DOHH2 (cell line): ENCODE measurements around the gene SPACA9.

Source experiments
- H3F3A ChIP-seq: fragments of 200-600 bp; sonication (generic), shearing (Covaris generic); 2 replicates; pipeline ENCODE4 v1.6.0; 2016; ENCODE audit warnings: antibody characterized with exemption, mild to moderate bottlenecking; ENCODE audit not compliant: control insufficient read depth, insufficient read depth
- H3K27ac ChIP-seq: fragments of 200-600 bp; sonication (generic); 2 replicates; pipeline ENCODE4 v1.5.1; 2014; ENCODE audit warnings: low read depth, mild to moderate bottlenecking, low read length, moderate library complexity
- H3K27me3 ChIP-seq: fragments of 200-600 bp; sonication (generic); 2 replicates; pipeline ENCODE4 v1.6.1; 2014; ENCODE audit warnings: mild to moderate bottlenecking, low read length, mixed read lengths; ENCODE audit not compliant: control insufficient read depth
- H3K36me3 ChIP-seq: fragments of 200-600 bp; sonication (generic); 2 replicates; pipeline ENCODE4 v1.6.1; 2014; ENCODE audit warnings: mild to moderate bottlenecking, low read length, moderate library complexity, mixed read lengths; ENCODE audit not compliant: control insufficient read depth
- H3K4me1 ChIP-seq: fragments of 200-600 bp; sonication (generic); 2 replicates; pipeline ENCODE4 v1.6.1; 2014; ENCODE audit warnings: mild to moderate bottlenecking, low read length, mixed read lengths; ENCODE audit not compliant: control insufficient read depth
- H3K4me2 ChIP-seq: fragments of 200-600 bp; sonication (generic); 2 replicates; pipeline ENCODE4 v1.6.0; 2014; ENCODE audit warnings: mild to moderate bottlenecking, low read length, moderate library complexity
- H3K4me3 ChIP-seq: fragments of 200-600 bp; sonication (generic); 2 replicates; pipeline ENCODE4 v1.5.1; 2014; ENCODE audit warnings: mild to moderate bottlenecking, low read length, mixed read lengths
- H3K79me2 ChIP-seq: fragments of 200-600 bp; sonication (generic); 2 replicates; pipeline ENCODE4 v1.6.1; 2014; ENCODE audit warnings: mild to moderate bottlenecking, low read length, mixed read lengths; ENCODE audit not compliant: control insufficient read depth
- H3K9me2 ChIP-seq: fragments of 200-600 bp; sonication (generic); replicated peaks from 2 replicates; pipeline ENCODE4 v1.6.1; 2014; ENCODE audit warnings: mild to moderate bottlenecking, low read length, mixed read lengths; ENCODE audit not compliant: control insufficient read depth
- H3K9me3 ChIP-seq: fragments of 200-600 bp; sonication (generic); 2 replicates; pipeline ENCODE4 v1.6.1; 2014; ENCODE audit warnings: antibody characterized with exemption, low read length, mixed read lengths; ENCODE audit not compliant: control insufficient read depth, insufficient read depth
- H4K20me1 ChIP-seq: fragments of 200-600 bp; sonication (generic); 2 replicates; pipeline ENCODE4 v1.6.0; 2014; ENCODE audit warnings: low read depth, mild to moderate bottlenecking, antibody characterized with exemption, low read length, moderate library complexity; ENCODE audit not compliant: control insufficient read depth, insufficient read depth
- EZH2phosphoT487 ChIP-seq: fragments of 200-600 bp; sonication (generic); IDR thresholded peaks from 2 replicates; pipeline ENCODE4 v1.6.1; 2017; ENCODE audit warnings: borderline replicate concordance, mild to moderate bottlenecking, antibody characterized with exemption, low read length, moderate library complexity, mixed read lengths
- TF ChIP-seq, protein P1 (sequence below): fragments of 200-600 bp; sonication (generic); IDR thresholded peaks from one replicate; pipeline ENCODE4 v1.5.1; 2014; ENCODE audit warnings: antibody characterized with exemption, mild to moderate bottlenecking, low read depth, low read length; ENCODE audit not compliant: poor library complexity, severe bottlenecking

SPACA9 gene

DNA sequence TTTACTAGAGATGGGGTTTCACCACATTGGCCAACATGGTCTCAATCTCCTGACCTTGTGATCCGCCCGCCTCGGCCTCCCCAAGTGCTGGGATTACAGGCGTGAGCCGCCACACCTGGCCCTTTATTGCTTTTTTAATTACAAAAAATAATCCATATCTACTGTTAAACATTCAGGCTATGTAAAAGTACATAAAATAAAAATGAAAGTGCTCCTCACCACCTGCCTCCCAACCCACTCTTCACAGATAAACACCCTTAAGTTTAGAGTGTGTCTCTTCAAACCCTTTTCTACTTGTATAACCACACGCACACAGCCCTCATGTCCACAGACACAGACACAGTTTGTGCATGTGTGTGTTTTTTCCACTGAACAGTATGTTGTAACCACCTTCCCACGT is 49.0 kb downstream of the SPACA9 start:
- Histone ChIP-seq H3K4me1 (no peaks in the 10 kb centered on the region), H3F3A (no peaks in the 10 kb centered on the region), H3K27ac (no peak overlapping the region), H3K4me3 (no peak overlapping the region), H3K79me2 (peaks cover 18% of the 10 kb centered on the region), H3K36me3 (peaks cover 83% of the 10 kb centered on the region), H3K4me2 (no peak overlapping the region), H3K27me3 (no peaks in the 10 kb centered on the region), H3K9me3 (no peaks in the 10 kb centered on the region), H4K20me1 (0 out of 2 replicates have a peak, but pooled peaks cover 3% of the 10 kb centered on the region), H3K9me2 (no peaks in the 10 kb centered on the region)
- no peak for TF ChIP-seq EZH2phosphoT487
- TF ChIP-seq, protein P1, sequence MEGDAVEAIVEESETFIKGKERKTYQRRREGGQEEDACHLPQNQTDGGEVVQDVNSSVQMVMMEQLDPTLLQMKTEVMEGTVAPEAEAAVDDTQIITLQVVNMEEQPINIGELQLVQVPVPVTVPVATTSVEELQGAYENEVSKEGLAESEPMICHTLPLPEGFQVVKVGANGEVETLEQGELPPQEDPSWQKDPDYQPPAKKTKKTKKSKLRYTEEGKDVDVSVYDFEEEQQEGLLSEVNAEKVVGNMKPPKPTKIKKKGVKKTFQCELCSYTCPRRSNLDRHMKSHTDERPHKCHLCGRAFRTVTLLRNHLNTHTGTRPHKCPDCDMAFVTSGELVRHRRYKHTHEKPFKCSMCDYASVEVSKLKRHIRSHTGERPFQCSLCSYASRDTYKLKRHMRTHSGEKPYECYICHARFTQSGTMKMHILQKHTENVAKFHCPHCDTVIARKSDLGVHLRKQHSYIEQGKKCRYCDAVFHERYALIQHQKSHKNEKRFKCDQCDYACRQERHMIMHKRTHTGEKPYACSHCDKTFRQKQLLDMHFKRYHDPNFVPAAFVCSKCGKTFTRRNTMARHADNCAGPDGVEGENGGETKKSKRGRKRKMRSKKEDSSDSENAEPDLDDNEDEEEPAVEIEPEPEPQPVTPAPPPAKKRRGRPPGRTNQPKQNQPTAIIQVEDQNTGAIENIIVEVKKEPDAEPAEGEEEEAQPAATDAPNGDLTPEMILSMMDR: no peak

DNA sequence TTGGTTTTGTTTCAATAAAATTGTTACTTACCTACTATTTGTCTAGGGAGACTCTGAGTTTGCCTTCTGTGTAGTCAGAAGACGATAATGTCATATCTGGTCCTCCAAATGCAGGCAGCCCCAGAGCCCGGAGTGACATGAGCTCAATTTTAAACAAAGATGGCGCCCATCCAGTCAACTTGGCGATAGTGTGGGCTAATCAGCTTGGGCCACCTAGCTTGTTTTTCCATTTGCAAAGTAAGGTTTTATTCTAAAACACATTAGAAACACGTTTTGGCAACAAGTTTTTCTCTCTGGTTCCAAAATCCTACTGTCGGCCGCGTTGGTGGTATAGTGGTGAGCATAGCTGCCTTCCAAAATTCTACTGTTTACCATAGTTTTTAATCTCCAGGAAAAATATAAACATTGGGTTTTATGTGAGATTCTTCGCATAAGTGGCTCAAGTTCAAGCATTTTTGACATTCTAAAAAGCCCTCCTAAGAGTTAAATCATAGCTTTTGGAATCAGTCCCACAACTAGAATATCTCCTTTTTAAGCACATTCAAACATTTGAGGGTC is 52.6 kb downstream of the SPACA9 start:
- H3F3A ChIP-seq: no peaks in the 10 kb centered on the region
- H3K27ac ChIP-seq: no peak overlapping the region
- no peaks in the 10 kb centered on the region for H3K4me1 ChIP-seq
- H3K4me3 ChIP-seq: no peak overlapping the region
- no peak for TF ChIP-seq EZH2phosphoT487
- TF ChIP-seq, protein P1: no peak
- H3K79me2 ChIP-seq: peaks cover 52% of the 10 kb centered on the region
- H3K36me3 ChIP-seq: peaks cover 75% of the 10 kb centered on the region
- H3K27me3 ChIP-seq: no peaks in the 10 kb centered on the region
- no peaks in the 10 kb centered on the region for H3K9me2 ChIP-seq
- peaks cover 3% of the 10 kb centered on the region for H4K20me1 ChIP-seq
- H3K4me2 ChIP-seq: no peak overlapping the region
- no peaks in the 10 kb centered on the region for H3K9me3 ChIP-seq

DNA sequence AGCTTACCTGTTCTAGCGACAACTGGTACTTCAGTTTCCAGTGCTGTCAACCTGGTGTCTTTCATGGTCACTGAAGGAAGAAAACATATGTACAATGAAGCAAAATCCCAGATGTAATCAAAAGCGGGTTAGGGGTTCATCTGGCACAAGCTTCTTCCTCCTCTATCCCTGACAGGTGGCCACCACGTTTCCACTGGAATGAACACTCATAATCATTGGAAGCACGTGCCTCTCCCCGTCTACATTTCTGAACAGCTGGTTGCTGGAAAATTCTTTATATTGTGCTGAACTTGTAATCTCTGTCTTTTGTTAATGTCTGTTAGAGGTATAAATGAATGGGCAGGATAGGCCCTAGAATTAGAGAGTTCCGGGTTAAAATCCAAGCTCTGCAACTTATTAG is 56.3 kb downstream of the SPACA9 start:
- TF ChIP-seq EZH2phosphoT487: no peak
- TF ChIP-seq, protein P1: no peak
- no peak overlapping the region for H3K27ac ChIP-seq
- H3K9me2 ChIP-seq: no peaks in the 10 kb centered on the region
- H3F3A ChIP-seq: no peaks in the 10 kb centered on the region
- H3K36me3 ChIP-seq: peaks cover 68% of the 10 kb centered on the region
- peaks cover 9% of the 10 kb centered on the region for H4K20me1 ChIP-seq
- peaks cover 17% of the 10 kb centered on the region for H3K4me1 ChIP-seq
- H3K27me3 ChIP-seq: no peaks in the 10 kb centered on the region
- peaks cover 90% of the 10 kb centered on the region for H3K79me2 ChIP-seq
- H3K4me2 ChIP-seq: no peak overlapping the region
- no peaks in the 10 kb centered on the region for H3K9me3 ChIP-seq
- no peak overlapping the region for H3K4me3 ChIP-seq
